ENCODE measurements around the gene MINDY4B. TPM values are rescaled to one million over a fixed set of nuclear protein-coding genes. Genes with fewer than 3 reads are reported as not detected.

Gene MINDY4B
- total and polyA plus RNA-seq, 2 experiments from 2014 or later = not detected

GRCh38 chr3:150922611-150923010, 17.4 kb upstream of the MINDY4B start (continued):
- TF ChIP-seq EZH2 (IDR thresholded peaks at IDR 0.05; ENCODE audit: low read depth, unreplicated experiment) (no peak), POLR2AphosphoS5 (IDR thresholded peaks at IDR 0.05; ENCODE audit: low read depth) (no peak)
- TF ChIP-seq, protein P1, sequence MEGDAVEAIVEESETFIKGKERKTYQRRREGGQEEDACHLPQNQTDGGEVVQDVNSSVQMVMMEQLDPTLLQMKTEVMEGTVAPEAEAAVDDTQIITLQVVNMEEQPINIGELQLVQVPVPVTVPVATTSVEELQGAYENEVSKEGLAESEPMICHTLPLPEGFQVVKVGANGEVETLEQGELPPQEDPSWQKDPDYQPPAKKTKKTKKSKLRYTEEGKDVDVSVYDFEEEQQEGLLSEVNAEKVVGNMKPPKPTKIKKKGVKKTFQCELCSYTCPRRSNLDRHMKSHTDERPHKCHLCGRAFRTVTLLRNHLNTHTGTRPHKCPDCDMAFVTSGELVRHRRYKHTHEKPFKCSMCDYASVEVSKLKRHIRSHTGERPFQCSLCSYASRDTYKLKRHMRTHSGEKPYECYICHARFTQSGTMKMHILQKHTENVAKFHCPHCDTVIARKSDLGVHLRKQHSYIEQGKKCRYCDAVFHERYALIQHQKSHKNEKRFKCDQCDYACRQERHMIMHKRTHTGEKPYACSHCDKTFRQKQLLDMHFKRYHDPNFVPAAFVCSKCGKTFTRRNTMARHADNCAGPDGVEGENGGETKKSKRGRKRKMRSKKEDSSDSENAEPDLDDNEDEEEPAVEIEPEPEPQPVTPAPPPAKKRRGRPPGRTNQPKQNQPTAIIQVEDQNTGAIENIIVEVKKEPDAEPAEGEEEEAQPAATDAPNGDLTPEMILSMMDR (conservative IDR thresholded peaks at IDR 0.05; ENCODE audit: low read depth in 2 of 2) = no peak

DNA sequence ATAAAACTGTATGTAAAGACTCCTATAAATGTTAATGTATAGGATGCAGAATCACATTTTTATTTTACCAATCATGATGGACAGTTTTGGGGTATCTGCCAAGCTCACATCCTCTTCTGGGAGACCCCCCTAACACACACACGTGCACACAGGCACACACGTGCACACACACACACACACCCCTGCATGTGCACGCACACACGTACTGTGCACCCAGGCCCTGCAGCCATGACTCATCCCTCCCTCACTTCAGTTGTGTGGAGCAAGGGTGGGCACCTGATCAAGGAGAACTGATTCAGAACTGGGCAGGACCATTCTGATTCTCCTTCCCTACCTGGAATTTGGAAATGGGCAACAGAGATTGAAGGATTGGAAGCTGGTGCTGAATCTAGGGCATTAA, 16.0 kb upstream of the MINDY4B start:
- peaks cover 53% of the 10 kb centered on the region for H3K4me1 Mint-ChIP-seq
- no peaks in the 10 kb centered on the region for H4K20me1 ChIP-seq (replicated peaks; ENCODE audit: insufficient read depth)
- no peak overlapping the region for H3K27ac Mint-ChIP-seq
- no peak overlapping the region for H3K4me3 Mint-ChIP-seq
- peaks cover 33% of the 10 kb centered on the region for H3K4me1 ChIP-seq (ENCODE audit: insufficient read depth)
- H2AFZ ChIP-seq = no peak overlapping the region
- H3K36me3 ChIP-seq (ENCODE audit: insufficient read depth) = no peaks in the 10 kb centered on the region
- no peaks in the 10 kb centered on the region for H3K9me3 Mint-ChIP-seq
- H3F3A ChIP-seq (replicated peaks; ENCODE audit: low read depth) = no peaks in the 10 kb centered on the region; the same call in 1 of the 2 replicates
- ATAC-seq (no peak), DNase-seq (ENCODE audit: low spot score) (no peak)
- H3K27ac ChIP-seq (ENCODE audit: low read depth) = no peak overlapping the region
- no peak overlapping the region for H3K4me3 ChIP-seq
- H3K27me3 Mint-ChIP-seq (ENCODE audit: insufficient read depth, low read depth, poor library complexity) = peaks cover 5% of the 10 kb centered on the region
- H3K4me2 ChIP-seq = no peak overlapping the region
- peaks cover 5% of the 10 kb centered on the region; the same call in 1 of the 2 replicates for H3K9me2 ChIP-seq (ENCODE audit: insufficient read depth)
- H3K36me3 Mint-ChIP-seq (ENCODE audit: low read depth) = no peaks in the 10 kb centered on the region
- no peaks in the 10 kb centered on the region for H3K27me3 ChIP-seq (ENCODE audit: insufficient read depth)
- H3K79me2 ChIP-seq (replicated peaks; ENCODE audit: insufficient read depth) = no peaks in the 10 kb centered on the region
- TF ChIP-seq ZNF462 (CRISPR knock-in tag; IDR thresholded peaks at IDR 0.05) (no peak), POLR2AphosphoS5 (IDR thresholded peaks at IDR 0.05; ENCODE audit: low read depth) (no peak), CREB1 (CRISPR knock-in tag; IDR thresholded peaks at IDR 0.05; ENCODE audit: low read depth) (no peak), REST (IDR thresholded peaks at IDR 0.05; ENCODE audit: unreplicated experiment) (no peak), STAT1 (IDR thresholded peaks at IDR 0.05; ENCODE audit: unreplicated experiment) (no peak), EZH2phosphoT487 (IDR thresholded peaks at IDR 0.05; ENCODE audit: unreplicated experiment) (no peak), EZH2 (IDR thresholded peaks at IDR 0.05; ENCODE audit: low read depth, unreplicated experiment) (no peak), ZNF114 (CRISPR knock-in tag; IDR thresholded peaks at IDR 0.05) (no peak), JUNB (IDR thresholded peaks at IDR 0.05; ENCODE audit: unreplicated experiment) (no peak), NANOG (IDR thresholded peaks at IDR 0.05; ENCODE audit: borderline replicate concordance) (no peak)
- TF ChIP-seq, protein P2, sequence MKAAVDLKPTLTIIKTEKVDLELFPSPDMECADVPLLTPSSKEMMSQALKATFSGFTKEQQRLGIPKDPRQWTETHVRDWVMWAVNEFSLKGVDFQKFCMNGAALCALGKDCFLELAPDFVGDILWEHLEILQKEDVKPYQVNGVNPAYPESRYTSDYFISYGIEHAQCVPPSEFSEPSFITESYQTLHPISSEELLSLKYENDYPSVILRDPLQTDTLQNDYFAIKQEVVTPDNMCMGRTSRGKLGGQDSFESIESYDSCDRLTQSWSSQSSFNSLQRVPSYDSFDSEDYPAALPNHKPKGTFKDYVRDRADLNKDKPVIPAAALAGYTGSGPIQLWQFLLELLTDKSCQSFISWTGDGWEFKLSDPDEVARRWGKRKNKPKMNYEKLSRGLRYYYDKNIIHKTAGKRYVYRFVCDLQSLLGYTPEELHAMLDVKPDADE (IDR thresholded peaks at IDR 0.05) = no peak

Data from GM23338 (cell line).